ENCODE results near the gene SDCCAG8.
"Not testable (repeated sequence)": the region's sequence is repeated elsewhere in the genome, so short reads cannot be mapped to it uniquely, and the experiment has no call there.

Gene SDCCAG8

DNA sequence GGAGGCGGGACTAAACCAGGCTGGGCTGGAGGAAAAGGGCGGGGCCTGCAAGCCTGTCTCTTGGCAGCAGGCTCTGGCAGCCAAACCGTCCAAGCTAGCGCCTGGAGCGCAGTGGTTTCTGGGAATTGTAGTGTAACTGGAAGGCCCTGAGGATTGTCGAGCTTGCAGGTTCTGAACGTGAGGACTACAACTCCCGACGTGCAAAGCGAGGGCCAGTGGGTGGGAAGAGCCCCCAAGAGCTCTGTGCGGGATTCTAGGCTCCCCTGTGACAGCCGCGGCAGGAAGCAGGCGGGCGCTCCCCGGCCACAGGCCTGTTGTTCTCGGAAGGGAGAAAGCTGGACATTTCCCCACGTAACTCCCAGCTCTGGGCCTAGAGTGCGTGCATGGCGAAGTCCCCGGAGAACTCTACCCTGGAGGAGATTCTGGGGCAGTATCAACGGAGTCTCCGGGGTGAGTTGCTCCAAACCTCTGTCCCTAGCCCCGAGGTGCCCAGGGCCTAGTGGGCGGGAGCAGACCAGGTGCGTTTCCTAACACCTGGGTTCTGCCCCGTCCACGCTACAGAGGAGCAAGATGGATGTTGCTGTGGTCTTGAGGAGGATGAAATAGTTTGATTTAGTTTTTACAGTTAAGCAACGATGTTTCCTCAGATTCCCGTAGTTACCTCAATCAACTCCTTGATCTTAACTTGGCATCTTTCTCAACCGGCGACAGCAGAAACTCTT, at the start of gene SDCCAG8:
Gene SDCCAG8, plus strand, starts transcription at position 251 of the 722 bp plus-strand sequence. Its CDS starts 133 bp downstream, at position 384.
- DNase-seq (ENCODE audit: low read depth in 2 of 2) = peak; percentile 76 to 85

DNA sequence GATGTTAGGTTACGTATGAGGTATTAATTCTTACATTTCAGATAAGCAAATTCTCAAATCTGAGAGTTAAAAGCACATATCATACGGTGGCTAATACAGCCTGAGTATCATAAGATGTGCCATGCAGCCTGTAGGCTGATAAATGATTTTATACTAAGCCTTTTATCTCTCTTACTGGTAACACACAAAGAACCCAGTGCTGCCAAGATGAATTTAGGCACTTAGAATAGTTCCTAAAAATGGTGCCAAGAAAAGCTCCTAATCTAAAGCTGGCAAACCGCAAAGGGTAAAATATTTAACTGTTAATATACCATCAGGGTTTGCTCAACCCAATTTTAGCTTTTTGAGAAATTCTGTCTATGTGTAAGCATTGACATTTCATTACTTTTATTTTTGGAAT, 43.9 kb upstream of the SDCCAG8 start:
- DNase-seq (ENCODE audit: low read depth in 2 of 2) = not testable (repeated sequence)

DNA sequence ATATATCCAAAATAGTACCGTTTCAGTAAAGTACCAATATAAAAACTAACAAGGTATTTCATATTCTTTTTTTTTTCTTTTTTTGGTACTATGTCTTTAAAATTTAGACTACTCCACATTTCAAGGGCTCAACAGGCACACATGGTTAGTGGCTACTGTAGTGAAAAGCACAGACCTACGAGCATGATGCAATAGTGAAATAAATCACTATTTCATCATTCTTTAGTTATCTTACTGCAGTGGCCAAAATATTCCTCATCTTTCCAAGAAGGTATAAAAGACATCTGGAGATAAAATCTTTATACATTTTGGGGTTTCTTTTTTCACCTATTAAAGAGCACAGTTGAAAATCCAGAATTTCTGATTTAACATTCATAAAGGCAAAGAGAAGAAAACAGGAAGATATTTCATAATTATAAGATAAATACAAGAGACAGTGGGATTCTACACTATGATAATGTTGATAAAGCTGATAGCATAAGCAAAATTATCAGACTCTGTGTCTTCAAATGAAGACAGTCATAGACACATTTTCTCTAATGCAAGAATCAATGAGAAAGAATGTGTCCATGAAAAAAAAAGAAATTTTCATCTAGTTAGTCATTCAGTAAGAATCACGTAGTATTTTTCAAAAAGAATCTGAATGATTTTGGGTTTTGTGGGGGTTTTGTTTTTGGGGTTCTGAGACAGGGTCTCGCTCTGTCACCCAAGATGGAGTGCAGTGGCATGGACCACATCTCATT, 42.6 kb upstream of the SDCCAG8 start:
- DNase-seq (ENCODE audit: low read depth in 2 of 2) = no peak

DNA sequence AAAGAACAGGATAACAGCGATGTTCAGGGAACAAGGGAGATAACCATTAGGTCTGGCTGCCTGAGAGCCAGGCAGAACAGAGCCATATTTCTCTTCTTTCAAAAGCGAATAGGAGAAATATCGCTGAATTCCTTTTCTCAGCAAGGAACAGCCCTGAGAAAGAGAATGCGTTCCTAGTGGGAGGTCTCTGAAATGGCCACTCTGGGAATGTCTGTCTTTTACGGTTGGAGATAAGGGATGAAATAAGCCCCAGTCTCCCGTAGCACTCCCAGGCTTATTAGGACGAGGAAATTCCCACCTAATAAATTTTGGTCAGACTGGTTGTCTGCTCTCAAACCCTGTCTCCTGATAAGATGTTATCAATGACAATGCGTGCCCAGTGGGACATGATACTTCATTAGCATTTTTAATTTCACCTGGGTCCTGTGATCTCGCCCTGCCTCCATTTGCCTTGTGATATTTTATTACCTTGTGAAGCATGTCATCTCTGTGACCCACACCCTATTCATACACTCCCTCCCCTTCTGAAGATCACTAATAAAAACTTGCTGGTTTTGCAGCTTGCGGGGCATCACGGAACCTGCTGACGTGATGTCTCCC, 40.5 kb upstream of the SDCCAG8 start:
- DNase-seq (ENCODE audit: low read depth in 2 of 2) = not testable (repeated sequence)

DNA sequence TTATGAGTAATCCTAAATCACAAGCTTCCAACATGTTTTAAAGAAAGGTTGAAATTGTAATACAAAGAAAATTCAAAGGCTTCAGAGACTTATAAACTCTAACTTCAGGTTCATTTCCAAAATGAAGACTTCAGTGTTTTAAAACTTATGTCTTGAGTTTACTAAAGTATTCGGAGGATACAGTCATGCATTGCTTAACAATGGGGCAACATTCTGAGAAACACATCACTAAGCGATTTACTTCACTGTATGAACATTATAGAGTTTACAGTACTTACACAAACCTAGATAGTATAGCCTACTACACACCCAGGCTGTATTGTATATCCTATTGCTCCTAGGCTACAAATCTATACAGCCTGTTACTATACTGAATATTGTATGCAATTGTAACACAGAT, 39.1 kb upstream of the SDCCAG8 start:
- no peak for DNase-seq (ENCODE audit: low read depth in 2 of 2)

DNA sequence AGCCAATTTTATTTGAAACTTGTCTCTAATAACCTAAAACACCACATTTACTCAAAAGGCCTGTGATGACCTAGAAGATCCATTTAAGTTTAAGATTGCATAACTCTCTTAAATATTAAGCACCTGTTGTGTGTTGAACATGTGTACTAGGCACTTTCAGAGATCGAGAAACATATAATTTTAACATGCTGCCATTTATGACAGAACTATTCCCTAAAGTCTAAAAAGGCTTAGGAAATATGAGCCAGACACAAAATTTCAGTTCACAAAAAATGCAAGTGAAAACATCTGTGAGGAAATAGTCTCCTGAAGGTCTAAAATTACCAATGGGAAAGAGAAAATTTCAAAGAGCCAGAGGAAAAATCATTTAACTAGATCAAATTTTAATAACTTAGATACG, 38.5 kb upstream of the SDCCAG8 start:
- DNase-seq (ENCODE audit: low read depth in 2 of 2) = no peak

DNA sequence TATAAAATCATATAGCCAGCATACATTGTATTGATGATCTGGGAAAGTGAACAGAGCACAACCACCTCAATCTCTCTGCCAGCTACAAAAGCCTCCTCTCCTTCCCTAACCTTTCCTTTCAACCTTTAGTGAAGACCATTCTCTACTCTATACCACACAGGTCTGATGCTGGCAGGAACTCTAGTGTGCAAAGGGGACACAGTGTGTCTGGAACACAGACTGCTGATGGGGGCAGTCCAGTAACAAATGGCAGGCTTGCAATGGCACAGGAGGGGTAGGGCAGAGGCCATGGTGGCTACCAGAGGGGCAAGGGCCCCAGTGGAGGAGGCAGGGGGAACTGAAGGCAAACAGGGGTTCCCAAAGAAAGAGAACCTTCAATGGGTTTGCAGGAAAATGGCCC, 37.8 kb upstream of the SDCCAG8 start:
- DNase-seq (ENCODE audit: low read depth in 2 of 2) = no peak

DNA sequence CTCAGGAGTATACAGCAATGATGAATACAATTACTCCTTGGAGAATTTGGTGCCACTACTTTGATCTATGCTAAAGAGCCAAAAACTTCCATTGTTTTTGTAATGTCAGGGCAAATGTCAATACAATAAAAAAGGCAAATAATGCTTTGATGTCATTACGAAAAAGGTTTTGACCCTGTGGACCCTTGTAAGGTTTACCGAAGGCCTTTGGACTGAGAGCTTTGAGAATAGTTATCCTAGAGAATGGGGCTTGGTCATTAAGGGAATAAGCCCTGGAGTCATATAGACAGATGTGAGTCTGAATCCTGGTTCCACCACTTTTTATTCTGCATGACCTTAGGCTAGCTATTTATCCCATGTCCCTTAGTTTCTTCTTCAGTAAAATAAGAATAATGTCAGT, 28.2 kb upstream of the SDCCAG8 start:
- no peak for DNase-seq (ENCODE audit: low read depth in 2 of 2)

DNA sequence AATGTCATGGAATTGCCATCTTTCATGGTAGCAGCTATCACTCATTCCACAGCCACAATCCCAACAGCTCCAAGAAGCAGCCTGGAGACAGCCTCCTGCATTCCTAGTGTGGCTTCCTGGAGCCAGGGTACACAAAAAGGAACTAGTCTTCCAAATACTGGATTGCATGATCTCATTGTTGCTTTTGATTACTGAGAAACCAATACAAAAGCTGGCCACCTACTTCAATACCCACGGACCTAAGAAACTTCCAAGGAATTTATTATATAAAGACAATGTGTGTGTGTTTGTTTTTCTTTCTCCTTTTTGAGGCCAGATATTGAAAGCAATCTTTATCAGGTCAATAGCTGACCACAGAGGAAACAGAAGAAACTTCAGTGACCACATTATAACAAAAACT, 26.3 kb upstream of the SDCCAG8 start:
- DNase-seq (ENCODE audit: low read depth in 2 of 2) = no peak

DNA sequence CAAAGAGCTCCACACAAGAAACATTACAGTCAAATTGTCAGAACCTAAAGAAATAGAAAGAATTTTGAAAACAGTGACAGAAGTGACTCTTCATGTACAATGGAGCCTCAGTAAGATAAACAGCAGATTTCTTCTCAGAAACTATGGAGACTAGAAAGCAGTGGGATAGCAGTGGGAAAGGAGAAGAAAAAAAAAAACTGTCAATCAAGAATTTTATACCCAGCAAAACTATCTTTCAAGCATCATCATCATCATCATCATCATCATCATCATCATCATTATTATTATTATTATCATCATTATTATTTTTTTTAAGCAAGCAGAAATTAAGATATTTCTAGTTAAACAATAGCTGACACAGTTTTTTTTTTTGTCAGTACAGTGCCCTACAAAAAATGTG, 24.9 kb upstream of the SDCCAG8 start:
- no peak for DNase-seq (ENCODE audit: low read depth in 2 of 2)

DNA sequence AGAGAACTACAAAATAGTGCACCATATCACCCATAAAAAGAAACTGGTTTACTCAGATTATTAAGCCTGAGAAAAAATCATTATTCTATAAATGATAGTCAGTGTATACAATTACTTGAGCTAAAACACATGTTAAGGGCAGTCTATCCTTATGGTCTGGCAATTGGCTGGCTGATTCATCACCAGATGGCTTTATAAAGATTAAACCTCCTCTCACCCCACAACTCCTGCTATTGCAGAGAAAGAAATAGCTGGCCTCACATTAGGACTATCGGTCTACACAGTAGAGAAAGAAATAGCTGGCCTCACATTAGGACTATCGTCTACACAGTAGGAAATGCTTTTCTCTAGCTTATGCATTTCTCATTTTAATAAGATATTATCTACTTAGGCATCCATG, 21.9 kb upstream of the SDCCAG8 start:
- no peak for DNase-seq (ENCODE audit: low read depth in 2 of 2)

DNA sequence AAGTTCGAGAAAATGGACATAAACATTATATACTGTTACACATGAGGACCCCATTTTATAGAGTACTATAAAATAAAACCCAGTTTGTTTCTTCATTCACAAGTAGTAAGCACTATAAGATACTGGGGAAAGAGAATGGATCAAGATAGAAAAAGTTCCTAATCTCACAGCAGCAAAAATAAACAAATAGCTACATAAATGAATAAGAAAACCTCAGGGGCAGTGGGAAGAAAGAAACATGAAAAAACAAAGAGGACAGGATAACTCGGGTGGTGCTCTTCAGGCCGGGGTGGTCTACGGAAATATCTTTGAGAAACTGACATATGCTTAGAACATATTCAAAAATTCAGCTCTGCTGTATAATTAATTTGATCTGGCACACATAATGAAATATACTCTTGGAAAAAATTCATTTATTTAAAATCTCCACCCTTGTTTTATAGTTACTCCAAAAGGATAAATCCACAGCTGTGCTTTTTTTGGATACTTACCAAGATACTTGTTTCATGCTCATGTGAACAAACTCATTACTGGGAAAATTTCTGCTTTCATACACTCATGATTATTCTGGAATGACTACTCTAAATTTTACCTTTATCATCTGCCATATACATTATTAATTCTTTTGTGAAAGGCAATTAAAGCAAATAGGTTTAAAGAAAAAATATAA, 20.7 kb upstream of the SDCCAG8 start:
- no peak for DNase-seq (ENCODE audit: low read depth in 2 of 2)

DNA sequence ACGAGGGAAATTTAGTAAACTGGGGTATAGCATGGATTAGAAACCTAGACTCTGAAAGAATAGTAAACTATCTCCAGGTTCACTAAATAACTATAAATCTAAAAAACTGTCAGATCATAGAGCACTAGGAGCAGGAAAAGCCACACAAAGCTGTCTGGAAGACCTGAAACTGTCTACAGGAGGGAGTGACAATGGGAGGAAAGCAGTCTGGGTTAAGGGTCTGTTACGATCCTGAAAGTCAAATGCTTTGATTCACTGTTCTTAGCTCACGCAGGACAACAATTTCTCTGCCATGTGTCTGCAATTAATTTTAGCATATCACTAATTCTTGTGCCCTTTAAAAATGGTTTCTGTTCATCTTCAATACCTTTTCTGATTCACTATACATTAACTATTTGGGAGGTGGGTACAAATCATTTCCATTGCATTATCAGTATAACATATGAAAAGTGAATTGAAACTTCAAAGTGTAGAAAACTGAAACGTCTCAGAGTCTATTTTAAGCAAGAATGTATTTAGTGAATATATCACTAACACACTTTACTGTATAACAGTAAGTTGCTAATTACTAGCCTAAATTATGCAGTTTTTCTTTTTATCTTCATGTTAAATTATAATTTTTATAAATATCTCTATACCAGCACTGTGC, 19.1 kb upstream of the SDCCAG8 start:
- DNase-seq (ENCODE audit: low read depth in 2 of 2) = no peak

DNA sequence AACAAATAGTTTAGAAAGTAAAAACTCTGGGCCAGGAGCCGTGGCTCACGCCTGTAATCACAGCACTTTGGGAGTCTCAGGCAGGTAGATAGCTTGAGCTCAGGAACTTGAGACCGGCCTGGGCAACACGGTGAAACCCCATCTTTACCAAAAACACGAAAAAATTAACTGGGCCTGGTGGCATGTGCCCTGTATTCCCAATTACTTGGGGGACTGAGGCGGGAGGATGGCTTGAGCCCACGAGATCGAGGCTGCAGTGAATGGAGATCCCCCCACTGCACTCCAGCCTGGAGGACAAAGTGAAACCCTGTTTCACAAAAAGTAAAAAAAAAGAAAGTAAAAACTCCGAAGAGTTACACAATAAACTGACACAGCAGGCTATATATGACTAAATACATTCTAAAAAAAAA, 11.4 kb upstream of the SDCCAG8 start:
- DNase-seq (ENCODE audit: low read depth in 2 of 2) = no peak

DNA sequence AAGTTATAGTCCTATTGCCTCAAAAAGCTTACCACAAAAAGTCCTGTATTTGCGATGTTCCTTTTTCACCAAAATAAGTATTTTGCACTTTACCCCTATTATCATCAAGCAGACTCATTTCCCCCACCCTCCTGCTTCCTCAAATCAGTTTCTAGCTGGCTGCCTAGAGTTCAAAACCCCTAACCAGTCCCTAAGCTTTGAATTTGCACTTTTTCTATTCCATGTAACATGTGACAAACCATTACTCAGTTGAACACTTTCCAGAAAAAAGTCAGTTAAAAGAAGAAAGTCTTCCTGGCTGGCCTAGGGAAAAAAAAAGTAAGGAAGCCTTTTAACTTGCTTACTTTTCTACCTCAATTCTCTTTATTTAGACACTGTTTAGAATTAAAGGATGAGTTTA, 8.9 kb upstream of the SDCCAG8 start:
- DNase-seq (ENCODE audit: low read depth in 2 of 2) = no peak

DNA sequence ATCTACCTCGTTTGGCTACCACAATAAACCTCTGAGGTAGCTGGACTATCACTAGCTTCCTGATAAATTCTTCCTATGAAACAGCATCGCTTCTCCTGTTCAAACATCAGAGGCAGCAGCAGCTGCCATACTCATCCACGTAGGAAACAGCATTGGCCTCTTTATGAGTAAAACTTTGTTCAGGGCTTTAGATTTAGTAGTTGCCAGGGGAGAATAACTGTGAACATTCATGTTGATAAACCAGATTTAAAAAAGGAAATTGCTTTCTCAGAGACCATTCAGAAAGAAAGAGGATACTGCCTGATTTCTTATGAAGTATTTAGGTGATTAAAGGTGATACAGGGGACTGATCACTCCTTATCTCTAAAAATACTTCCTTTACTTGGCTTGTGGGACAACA, 7.9 kb upstream of the SDCCAG8 start:
- no peak for DNase-seq (ENCODE audit: low read depth in 2 of 2)

DNA sequence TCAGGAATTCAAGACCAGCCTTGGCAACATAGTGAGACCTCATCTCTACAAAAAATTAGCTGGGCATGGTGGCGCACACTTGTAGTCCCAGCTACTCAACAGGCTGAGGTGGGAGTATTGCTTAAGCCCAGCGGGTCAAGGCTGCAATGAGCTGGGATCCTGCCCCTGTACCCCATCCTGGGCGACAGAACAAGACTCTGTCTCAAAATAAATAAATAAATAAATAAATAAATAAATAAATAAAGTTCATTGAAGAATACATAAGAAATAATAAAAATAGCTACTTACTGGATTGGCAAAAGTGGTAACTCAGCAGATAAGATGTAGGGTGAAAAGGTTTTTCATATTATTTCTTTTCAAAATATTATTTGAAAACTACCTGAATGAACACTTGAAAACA, 6.6 kb upstream of the SDCCAG8 start:
- no peak for DNase-seq (ENCODE audit: low read depth in 2 of 2)

DNA sequence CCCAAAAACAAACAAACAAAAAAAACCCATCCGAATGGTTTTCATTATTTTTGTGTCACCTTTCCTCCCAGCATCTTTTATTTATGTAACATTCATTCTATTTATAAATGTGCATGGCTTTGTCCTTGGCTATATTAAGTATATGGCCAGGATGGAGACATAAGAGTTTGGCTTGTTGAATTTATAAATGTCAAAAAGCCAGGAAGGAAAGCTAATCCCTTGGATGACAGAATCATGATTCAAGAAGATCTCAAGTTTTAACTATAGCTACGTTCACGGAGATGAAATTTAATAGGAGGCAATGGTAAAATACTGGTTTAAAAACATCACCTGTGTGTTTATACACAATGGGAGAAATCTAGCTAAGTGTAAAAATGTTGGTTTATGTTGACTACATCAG, 5.7 kb upstream of the SDCCAG8 start:
- DNase-seq (ENCODE audit: low read depth in 2 of 2) = no peak

DNA sequence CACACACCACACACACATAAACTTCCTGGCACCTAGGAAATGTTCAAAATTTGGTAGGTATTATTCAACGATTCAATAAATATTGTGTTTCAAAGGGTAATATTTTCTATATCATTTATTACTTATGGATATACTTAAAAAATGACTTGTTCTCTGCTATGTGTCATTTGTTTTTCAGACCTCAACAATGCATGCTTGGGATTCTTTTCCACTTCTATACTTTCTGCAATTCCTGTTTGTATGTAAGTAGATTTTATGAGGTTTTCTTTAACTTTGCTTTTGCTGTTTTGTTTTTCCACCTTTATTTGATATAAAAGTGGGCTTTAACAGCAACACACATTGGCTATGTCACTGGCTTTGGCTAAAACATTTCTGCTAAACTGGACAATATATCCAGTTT, 4.3 kb upstream of the SDCCAG8 start:
- DNase-seq (ENCODE audit: low read depth in 2 of 2) = no peak

DNA sequence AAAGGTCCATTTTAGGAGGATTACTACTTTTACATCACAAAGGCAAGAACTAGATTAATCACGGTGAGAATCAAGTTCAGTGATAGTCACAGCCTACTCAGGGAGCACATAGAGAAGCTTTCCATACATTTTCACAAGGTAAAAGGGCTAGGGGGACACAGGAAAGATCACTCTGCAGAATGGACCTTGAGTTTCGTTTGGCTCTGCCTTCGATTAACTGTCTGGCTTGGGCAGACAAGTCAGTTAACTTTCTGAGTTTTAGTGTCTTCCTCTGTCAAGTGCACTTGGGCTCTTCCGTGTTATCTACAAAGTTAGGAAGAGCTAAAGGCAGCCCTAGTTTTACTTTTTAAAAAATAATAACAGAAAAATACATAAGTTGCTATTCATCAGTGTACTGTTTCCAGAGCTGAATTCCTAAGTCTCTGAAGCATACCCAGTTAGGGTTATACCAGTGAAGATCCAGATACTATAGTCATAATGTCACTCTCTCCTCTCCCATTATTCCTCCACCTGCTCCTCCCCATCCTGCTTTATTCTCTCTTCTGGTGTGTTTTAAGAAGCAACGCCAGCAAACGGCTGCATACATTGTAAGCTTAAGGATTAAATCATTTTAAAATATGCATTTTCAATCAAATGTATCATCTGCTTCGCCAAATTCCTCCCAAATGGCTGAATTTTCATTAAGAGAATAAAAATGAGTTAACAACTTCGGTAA, 2.5 kb upstream of the SDCCAG8 start:
- DNase-seq (ENCODE audit: low read depth in 2 of 2) = no peak

DNA sequence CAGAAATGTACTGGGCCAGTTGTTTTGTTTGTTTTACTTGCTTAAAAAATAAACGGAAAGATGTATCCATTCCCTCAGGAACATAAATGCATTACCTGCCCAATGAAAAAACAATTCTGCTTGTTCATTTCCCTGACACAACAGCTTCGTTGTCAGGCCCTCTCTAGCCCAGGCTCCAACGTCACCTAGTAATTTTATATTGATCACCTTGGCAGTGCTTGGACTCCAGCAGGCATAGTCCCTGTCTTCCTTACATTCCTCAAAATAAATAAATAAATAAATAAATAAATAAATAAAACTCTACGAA, 2.0 kb upstream of the SDCCAG8 start:
- no peak for DNase-seq (ENCODE audit: low read depth in 2 of 2)
